GM10266 (cell line): Measurements from ENCODE around the gene QSOX2.

Experiments
- DNase-seq: peaks from one replicate; pipeline ENCODE4 v3.0.0; 2012; ENCODE audit errors: extremely low spot score
- TF ChIP-seq, protein P1 (sequence below): IDR thresholded peaks from 2 replicates; pipeline ENCODE4 v1.5.1; 2012; ENCODE audit warnings: mild to moderate bottlenecking, low read depth; ENCODE audit not compliant: control insufficient read depth, insufficient read depth; ENCODE audit errors: missing control alignments

QSOX2 gene

DNA sequence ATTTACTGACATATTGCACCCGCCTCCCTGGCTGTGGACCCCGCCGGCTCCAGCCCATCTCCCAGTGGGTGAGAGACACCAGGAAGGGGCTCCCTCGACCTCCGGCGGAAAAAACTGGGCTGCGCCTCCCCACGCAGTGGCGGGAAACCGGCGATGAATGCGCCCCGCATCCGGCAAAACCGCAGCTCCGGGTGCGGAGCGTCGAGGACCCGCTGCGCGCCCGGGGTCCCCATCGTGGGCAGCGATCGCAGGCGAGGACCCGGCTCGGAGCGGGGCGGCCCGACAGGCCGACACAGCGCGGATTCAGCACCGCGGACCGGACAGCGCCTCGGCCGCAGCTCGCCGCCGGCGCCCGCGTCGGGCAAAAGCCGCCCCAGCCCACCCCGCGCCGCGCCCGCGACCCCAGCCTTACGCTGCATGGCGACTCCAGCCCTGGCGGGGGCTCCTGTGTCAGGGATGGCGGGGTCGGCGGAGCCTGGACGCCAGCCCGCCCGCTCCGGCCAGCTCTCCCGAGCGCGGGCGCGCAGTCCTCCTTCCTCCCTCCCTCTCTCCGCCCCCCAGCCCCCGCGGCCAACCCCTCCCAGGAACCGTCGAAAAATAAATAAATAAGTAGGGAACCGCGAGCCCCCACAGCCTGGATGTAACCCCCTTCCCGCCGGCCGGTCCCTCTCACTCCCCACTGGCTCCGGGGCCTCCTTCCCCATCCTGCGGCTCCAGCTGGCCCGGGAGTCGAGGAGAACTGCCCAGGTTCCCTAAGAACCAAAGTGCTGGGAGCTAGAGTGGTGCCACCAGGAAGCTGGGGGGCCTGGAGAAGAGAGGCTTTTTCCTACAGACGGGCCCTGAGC is 43.8 kb downstream of the QSOX2 start:
- no peak for DNase-seq

DNA sequence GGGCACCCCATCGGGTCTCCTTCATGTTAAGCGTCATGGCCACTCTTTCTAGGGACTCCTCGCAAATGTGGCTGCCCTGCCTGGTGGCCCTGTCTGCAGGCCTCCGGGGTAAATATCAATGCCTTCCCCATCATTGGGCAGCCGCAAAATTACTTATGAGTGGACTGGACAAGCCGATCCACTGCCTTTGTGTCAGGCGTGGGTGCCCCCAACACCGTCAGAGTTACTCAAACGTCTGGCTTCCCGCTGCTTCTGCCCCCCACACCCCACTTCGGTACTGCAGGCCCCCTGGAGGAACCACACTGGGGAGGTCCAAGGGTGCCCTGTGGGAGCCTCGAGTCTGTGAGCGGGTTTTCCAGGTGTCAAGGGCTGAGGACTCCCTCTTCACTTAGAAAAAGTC is 44.4 kb downstream of the QSOX2 start:
- TF ChIP-seq, protein P1, sequence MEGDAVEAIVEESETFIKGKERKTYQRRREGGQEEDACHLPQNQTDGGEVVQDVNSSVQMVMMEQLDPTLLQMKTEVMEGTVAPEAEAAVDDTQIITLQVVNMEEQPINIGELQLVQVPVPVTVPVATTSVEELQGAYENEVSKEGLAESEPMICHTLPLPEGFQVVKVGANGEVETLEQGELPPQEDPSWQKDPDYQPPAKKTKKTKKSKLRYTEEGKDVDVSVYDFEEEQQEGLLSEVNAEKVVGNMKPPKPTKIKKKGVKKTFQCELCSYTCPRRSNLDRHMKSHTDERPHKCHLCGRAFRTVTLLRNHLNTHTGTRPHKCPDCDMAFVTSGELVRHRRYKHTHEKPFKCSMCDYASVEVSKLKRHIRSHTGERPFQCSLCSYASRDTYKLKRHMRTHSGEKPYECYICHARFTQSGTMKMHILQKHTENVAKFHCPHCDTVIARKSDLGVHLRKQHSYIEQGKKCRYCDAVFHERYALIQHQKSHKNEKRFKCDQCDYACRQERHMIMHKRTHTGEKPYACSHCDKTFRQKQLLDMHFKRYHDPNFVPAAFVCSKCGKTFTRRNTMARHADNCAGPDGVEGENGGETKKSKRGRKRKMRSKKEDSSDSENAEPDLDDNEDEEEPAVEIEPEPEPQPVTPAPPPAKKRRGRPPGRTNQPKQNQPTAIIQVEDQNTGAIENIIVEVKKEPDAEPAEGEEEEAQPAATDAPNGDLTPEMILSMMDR, result no peak
- no peak for DNase-seq

More for the DNA sequence above, 43.8 kb downstream of the QSOX2 start:
- TF ChIP-seq, protein P1, result no peak

DNA sequence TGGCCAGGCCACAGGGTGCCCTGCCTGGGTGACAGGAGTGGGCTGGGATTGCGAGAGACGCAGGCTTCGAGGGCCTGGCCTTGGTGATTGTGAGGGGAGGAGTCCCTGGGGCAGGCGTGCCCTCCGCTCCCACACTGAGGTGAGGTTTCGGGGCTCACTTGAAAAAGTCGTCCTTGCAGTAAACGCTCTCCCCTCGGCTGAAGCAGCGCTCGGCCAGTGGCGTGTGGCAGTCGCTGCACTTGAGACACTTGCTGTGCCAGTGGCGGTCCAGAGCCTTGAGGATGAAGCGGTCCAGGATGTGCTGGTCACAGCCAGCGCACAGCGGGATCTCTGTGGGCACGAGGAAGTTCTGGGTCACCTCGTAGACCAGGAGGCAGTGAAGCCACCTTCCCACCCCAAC is 45.2 kb downstream of the QSOX2 start:
- TF ChIP-seq, protein P1, result no peak
- DNase-seq, result no peak

DNA sequence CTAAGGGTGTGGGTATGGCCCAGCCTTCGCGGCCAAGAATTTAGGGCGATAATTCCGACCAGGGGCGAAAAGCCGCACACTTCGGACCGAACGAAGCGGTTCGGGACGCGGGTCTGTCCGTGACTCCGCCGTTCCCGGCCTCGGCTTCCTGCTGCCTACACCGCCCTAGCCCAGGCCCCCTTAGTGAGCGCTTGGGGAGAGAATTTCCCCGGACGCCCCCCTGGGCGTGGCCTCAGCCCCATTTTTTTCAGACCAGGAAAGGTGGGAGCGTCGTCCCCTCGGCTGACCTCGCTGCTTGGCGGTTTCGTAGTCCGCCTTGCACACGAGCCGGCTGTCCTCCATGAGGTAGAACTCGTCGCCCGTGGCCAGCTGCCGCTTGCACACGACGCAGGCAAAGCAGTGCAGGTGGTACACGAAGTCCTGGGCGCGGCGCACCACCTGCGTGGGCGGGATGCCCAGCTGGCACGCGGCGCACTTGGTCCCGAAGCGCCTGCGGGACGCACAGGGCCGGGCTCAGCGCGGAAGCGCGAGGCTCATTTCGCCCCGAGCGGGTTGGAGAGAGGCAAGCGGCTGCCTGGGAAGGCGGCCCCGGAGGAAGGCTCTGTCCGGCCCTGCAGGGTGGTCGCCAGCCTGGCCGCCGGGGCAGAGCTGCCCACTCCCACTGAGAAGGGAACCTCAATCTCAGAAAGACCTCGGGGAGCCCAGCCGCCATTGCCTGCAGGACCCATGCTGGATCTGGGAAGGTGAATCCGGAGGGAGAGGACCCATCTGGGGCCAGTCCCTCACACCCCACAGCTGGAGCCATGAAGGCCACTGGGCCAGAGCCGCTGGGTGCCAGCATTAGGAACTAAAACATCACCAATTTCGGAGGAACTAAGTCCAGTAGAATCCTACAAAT is 46.0 kb downstream of the QSOX2 start:
- DNase-seq, result no peak

DNA sequence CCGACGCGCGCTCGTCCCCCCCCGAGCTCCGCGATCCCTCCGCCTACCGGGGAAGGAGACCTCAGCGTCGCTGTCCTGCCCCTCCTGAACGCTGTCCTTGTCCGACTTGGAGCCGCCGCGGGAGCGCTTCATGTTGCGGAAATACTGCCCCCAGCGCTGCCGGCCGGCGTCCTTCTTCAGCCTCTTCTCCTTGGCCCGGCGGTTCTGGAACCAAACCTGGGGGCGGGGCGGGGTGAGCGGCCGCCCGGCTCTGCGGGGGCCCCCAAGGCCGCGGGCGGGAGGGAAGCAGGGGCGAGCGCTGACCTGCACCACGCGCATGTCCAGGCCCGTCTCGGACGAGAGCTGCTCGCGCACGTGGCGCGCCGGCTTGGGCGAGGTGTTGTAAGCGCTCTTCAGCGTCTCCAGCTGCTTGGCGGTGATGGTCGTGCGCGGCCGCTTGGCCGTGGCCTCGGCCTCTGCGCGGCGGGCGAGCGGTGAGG is 47.0 kb downstream of the QSOX2 start:
- DNase-seq, result no peak

More for the DNA sequence above, 46.0 kb downstream of the QSOX2 start:
- TF ChIP-seq, protein P1, result no peak

DNA sequence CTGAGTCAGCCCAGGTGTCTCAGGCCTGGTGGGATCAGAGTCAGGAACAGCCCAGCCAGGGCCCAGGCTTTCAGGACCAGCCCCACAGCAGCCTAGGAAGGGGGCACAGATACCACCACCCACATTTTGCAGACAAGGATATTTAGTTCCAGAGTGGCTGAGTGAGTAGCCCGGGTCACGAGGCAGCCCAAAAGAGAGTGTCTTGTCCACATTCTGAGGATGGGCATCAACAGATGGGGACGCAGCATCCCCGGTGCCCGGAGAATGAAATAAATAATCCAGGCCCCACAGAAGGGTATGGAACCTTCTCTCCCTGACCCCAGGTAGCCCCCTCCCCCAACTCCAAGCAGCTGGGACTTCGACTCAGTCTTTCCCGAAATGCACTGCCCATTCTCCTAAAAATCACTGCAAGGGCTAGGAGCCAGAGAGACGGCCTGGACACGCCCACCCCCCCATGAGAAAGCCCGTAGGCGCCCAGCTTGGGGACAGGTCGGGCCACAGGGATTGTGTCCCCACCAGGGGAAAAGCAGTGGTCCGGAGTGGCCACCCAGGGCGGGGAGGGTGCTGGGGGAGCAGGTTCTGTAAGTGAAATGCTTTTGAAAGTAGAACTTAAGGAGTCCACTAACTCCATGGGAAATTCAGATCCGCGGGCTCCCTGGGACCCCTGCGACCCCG is 47.5 kb downstream of the QSOX2 start:
- TF ChIP-seq, protein P1, result no peak
- no peak for DNase-seq

More for the DNA sequence above, 47.0 kb downstream of the QSOX2 start:
- TF ChIP-seq, protein P1, result no peak
